Ishikawa (cell line): ENCODE data around the gene MYO1B.

Source experiments
- CEBPB ChIP-seq: IDR thresholded peaks from 2 replicates; pipeline ENCODE4 v1.6.1; 2012
- CREB1 ChIP-seq: IDR thresholded peaks from 2 replicates; pipeline ENCODE4 v1.6.1; 2012; ENCODE audit warnings: low read depth
- EP300 ChIP-seq: IDR thresholded peaks from 2 replicates; pipeline ENCODE4 v1.6.1; 2012; ENCODE audit warnings: borderline replicate concordance
- MAX ChIP-seq: IDR thresholded peaks from 2 replicates; pipeline ENCODE4 v1.6.1; 2012
- NFIC ChIP-seq: IDR thresholded peaks from 2 replicates; pipeline ENCODE4 v1.6.1; 2012
- RAD21 ChIP-seq: IDR thresholded peaks from 2 replicates; pipeline ENCODE4 v1.6.1; 2012; ENCODE audit warnings: low read depth
- REST ChIP-seq: IDR thresholded peaks from 2 replicates; pipeline ENCODE4 v1.6.1; 2012; ENCODE audit warnings: low read depth, mild to moderate bottlenecking
- TAF1 ChIP-seq: IDR thresholded peaks from 2 replicates; pipeline ENCODE4 v1.6.1; 2012; ENCODE audit warnings: low read depth, mild to moderate bottlenecking
- TEAD4 ChIP-seq: IDR thresholded peaks from 2 replicates; pipeline ENCODE4 v1.6.1; 2012
- USF1 ChIP-seq: IDR thresholded peaks from 2 replicates; pipeline ENCODE4 v1.6.1; 2012
- YY1 ChIP-seq: IDR thresholded peaks from 2 replicates; pipeline ENCODE4 v1.6.1; 2012; ENCODE audit warnings: low read depth

- TF ChIP-seq TAF1 = no peak
- no peak for TF ChIP-seq RAD21
- TF ChIP-seq REST = no peak
- TF ChIP-seq MAX = no peak
- no peak for TF ChIP-seq EP300
- no peak for TF ChIP-seq NFIC
- TF ChIP-seq CEBPB = no peak
- no peak for TF ChIP-seq USF1
- TF ChIP-seq TEAD4 = no peak
- no peak for TF ChIP-seq CREB1
- no peak for TF ChIP-seq YY1
Observed at GRCh38 chr2:191352536-191352935, 107.3 kb downstream of the MYO1B start.
